HEK293 (cell line): ENCODE measurements around the gene C1orf216.

Experiments
- CTCF ChIA-PET: fragments of 350-600 bp; formaldehyde crosslinking; extraction: SDS; loops from one replicate; lab custom pipeline; 2021; ENCODE audit warnings: antibody characterized with exemption; lab: Yijun Ruan, JAX
- POLR2A ChIA-PET: fragments of 300-600 bp; formaldehyde crosslinking; extraction: SDS; loops from one replicate; lab custom pipeline; 2020; ENCODE audit warnings: antibody characterized with exemption, inconsistent platforms; lab: Yijun Ruan, JAX
- H3K27ac ChIP-seq: fragments of 200-500 bp; sonication (Bioruptor generic); 2 replicates; pipeline ENCODE4 v1.5.1; 2014; ENCODE audit warnings: low read depth, low read length, control low read depth, inconsistent platforms; ENCODE audit errors: extremely low read depth
- H3K36me3 ChIP-seq, 2 experiments: fragments of 200-500 bp in 1 of 2; sonication (Bioruptor generic) in 1 of 2; 1 replicate in 1 of 2; 2 replicates in 1 of 2; pipeline ENCODE4 v1.5.1; 2014 to 2017; ENCODE audit warnings: inconsistent platforms in 2 of 2, low read length in 2 of 2; ENCODE audit not compliant: control insufficient read depth in 2 of 2, insufficient read depth in 1 of 2
- H3K4me1 ChIP-seq: fragments of 200-500 bp; sonication (Bioruptor generic); 2 replicates; pipeline ENCODE4 v1.5.1; 2014; ENCODE audit warnings: mild to moderate bottlenecking, low read length, inconsistent platforms; ENCODE audit not compliant: control insufficient read depth, insufficient read depth
- H3K4me3 ChIP-seq: 2 replicates; pipeline ENCODE4 v1.5.1; 2011; ENCODE audit warnings: low read depth, mild to moderate bottlenecking, control low read depth, low read length, moderate library complexity
- H3K9me3 ChIP-seq: fragments of 200-500 bp; sonication (Bioruptor generic); 2 replicates; pipeline ENCODE4 v1.5.1; 2014; ENCODE audit warnings: low read depth, low read length, inconsistent platforms; ENCODE audit not compliant: control insufficient read depth, insufficient read depth
- GFI1B ChIP-seq: fragments of 450-650 bp; formaldehyde crosslinking; IDR thresholded peaks from 2 replicates; pipeline ENCODE4 v1.5.1; 2016; ENCODE audit warnings: missing biosample characterization, missing genetic modification characterization
- HIC1 ChIP-seq: fragments of 450-650 bp; formaldehyde crosslinking; IDR thresholded peaks from 2 replicates; pipeline ENCODE4 v1.5.1; 2016; ENCODE audit warnings: missing biosample characterization, missing genetic modification characterization
- KLF8 ChIP-seq: fragments of 450-650 bp; formaldehyde crosslinking; IDR thresholded peaks from 2 replicates; pipeline ENCODE4 v1.5.1; 2016; ENCODE audit warnings: missing biosample characterization, missing genetic modification characterization
- YY1 ChIP-seq: fragments of 450-650 bp; formaldehyde crosslinking; IDR thresholded peaks from 2 replicates; pipeline ENCODE4 v1.5.1; 2018; ENCODE audit warnings: missing biosample characterization, missing genetic modification characterization
- ZBTB20 ChIP-seq: fragments of 450-650 bp; formaldehyde crosslinking; IDR thresholded peaks from 2 replicates; pipeline ENCODE4 v1.5.1; 2016; ENCODE audit warnings: missing biosample characterization, missing genetic modification characterization
- ZBTB7A ChIP-seq: fragments of 450-650 bp; formaldehyde crosslinking; IDR thresholded peaks from 2 replicates; pipeline ENCODE4 v1.5.1; 2016; ENCODE audit warnings: low read depth, missing biosample characterization, missing genetic modification characterization
- ZFP37 ChIP-seq: fragments of 450-650 bp; formaldehyde crosslinking; IDR thresholded peaks from 2 replicates; pipeline ENCODE4 v1.5.1; 2016; ENCODE audit warnings: missing biosample characterization, missing genetic modification characterization
- ZFP69B ChIP-seq: fragments of 450-650 bp; formaldehyde crosslinking; IDR thresholded peaks from 2 replicates; pipeline ENCODE4 v1.5.1; 2016; ENCODE audit warnings: missing biosample characterization, missing genetic modification characterization
- ZNF19 ChIP-seq: fragments of 450-650 bp; formaldehyde crosslinking; IDR thresholded peaks from 2 replicates; pipeline ENCODE4; 2016; ENCODE audit warnings: missing biosample characterization, missing genetic modification characterization, low read depth
- ZNF324 ChIP-seq: fragments of 450-650 bp; formaldehyde crosslinking; IDR thresholded peaks from 2 replicates; pipeline ENCODE4 v1.5.1; 2016; ENCODE audit warnings: missing biosample characterization, missing genetic modification characterization
- ZNF341 ChIP-seq: fragments of 450-650 bp; formaldehyde crosslinking; IDR thresholded peaks from 2 replicates; pipeline ENCODE4; 2016; ENCODE audit warnings: low read depth, missing biosample characterization, missing genetic modification characterization
- ZNF354C ChIP-seq: fragments of 450-650 bp; formaldehyde crosslinking; IDR thresholded peaks from 2 replicates; pipeline ENCODE4 v1.5.1; 2016; ENCODE audit warnings: missing biosample characterization, missing genetic modification characterization, low read depth, borderline replicate concordance
- ZNF398 ChIP-seq: fragments of 450-650 bp; formaldehyde crosslinking; IDR thresholded peaks from 2 replicates; pipeline ENCODE4 v1.5.1; 2017; ENCODE audit warnings: missing biosample characterization, missing genetic modification characterization
- ZNF48 ChIP-seq: fragments of 450-650 bp; formaldehyde crosslinking; IDR thresholded peaks from 2 replicates; pipeline ENCODE4 v1.5.1; 2016; ENCODE audit warnings: missing biosample characterization, missing genetic modification characterization
- ZNF571 ChIP-seq: fragments of 450-650 bp; formaldehyde crosslinking; IDR thresholded peaks from 2 replicates; pipeline ENCODE4 v1.5.0; 2017; ENCODE audit warnings: missing biosample characterization, missing genetic modification characterization
- ZNF830 ChIP-seq: fragments of 450-650 bp; IDR thresholded peaks from 2 replicates; pipeline ENCODE4 v1.5.0; 2018; ENCODE audit warnings: missing biosample characterization, missing genetic modification characterization, low read depth, mild to moderate bottlenecking, moderate library complexity
- TF ChIP-seq, protein P1 (sequence below): fragments of 450-650 bp; formaldehyde crosslinking; IDR thresholded peaks from 2 replicates; pipeline ENCODE4 v1.5.1; 2016; ENCODE audit warnings: missing biosample characterization, missing genetic modification characterization, borderline replicate concordance
- TF ChIP-seq, protein P2 (sequence below): fragments of 450-650 bp; formaldehyde crosslinking; IDR thresholded peaks from 2 replicates; pipeline ENCODE4 v1.5.1; 2016; ENCODE audit warnings: missing biosample characterization, missing genetic modification characterization
- TF ChIP-seq, protein P3 (sequence below): fragments of 450-650 bp; formaldehyde crosslinking; IDR thresholded peaks from 2 replicates; pipeline ENCODE4 v1.5.1; 2017; ENCODE audit warnings: missing biosample characterization, missing genetic modification characterization
- TF ChIP-seq, protein P4 (sequence below): sonication (generic); formaldehyde crosslinking; IDR thresholded peaks from 2 replicates; pipeline ENCODE4 v1.8.1; 2022; ENCODE audit warnings: mild to moderate bottlenecking, moderate library complexity, missing genetic modification reagents
- TF ChIP-seq, protein P5 (sequence below): fragments of 450-650 bp; formaldehyde crosslinking; IDR thresholded peaks from 2 replicates; pipeline ENCODE4 v1.5.1; 2016; ENCODE audit warnings: missing biosample characterization, missing genetic modification characterization

C1orf216 gene

GRCh38 chr1:35675773-35676172 lies 42.9 kb downstream of the C1orf216 start (continued):
- TF ChIP-seq, protein P1, sequence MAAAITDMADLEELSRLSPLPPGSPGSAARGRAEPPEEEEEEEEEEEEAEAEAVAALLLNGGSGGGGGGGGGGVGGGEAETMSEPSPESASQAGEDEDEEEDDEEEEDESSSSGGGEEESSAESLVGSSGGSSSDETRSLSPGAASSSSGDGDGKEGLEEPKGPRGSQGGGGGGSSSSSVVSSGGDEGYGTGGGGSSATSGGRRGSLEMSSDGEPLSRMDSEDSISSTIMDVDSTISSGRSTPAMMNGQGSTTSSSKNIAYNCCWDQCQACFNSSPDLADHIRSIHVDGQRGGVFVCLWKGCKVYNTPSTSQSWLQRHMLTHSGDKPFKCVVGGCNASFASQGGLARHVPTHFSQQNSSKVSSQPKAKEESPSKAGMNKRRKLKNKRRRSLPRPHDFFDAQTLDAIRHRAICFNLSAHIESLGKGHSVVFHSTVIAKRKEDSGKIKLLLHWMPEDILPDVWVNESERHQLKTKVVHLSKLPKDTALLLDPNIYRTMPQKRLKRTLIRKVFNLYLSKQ (tag by site-specific recombination) = no peak
- TF ChIP-seq, protein P2, sequence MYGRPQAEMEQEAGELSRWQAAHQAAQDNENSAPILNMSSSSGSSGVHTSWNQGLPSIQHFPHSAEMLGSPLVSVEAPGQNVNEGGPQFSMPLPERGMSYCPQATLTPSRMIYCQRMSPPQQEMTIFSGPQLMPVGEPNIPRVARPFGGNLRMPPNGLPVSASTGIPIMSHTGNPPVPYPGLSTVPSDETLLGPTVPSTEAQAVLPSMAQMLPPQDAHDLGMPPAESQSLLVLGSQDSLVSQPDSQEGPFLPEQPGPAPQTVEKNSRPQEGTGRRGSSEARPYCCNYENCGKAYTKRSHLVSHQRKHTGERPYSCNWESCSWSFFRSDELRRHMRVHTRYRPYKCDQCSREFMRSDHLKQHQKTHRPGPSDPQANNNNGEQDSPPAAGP (tag by site-specific recombination) = no peak
- TF ChIP-seq ZNF48 (tag by site-specific recombination) (no peak), ZNF19 (tag by site-specific recombination) (no peak), ZNF324 (tag by site-specific recombination) (no peak)

DNA sequence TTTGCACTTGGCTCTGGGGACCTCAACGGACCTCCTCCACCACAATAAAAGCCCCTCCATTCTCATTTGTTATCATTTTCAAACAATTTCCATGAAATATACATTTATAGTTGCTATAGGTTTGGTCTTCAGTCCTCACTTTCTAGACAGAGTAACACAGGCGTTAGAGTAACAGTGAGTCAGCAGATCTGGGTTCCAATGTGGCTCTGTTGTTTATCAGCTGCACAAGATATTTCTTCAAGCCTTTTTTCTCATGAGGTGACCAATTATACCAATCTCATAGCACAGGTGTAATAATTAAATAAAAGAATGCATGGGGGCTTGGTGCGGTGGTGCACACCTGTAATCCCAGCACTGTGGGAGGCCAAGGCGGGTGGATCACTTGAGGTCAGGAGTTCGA lies 44.6 kb downstream of the C1orf216 start:
- Histone ChIP-seq H3K4me1 (no peaks in the 10 kb centered on the region), H3K9me3 (no peaks in the 10 kb centered on the region), H3K36me3 (no peaks in the 10 kb centered on the region), H3K27ac (no peak overlapping the region), H3K4me3 (no peak overlapping the region)
- ChIA-PET CTCF (no interaction called here), POLR2A (no interaction called here)
- TF ChIP-seq ZNF341 (tag by site-specific recombination) (no peak), ZBTB20 (tag by site-specific recombination) (no peak), KLF8 (tag by site-specific recombination) (no peak), HIC1 (tag by site-specific recombination) (no peak), ZFP37 (tag by site-specific recombination) (no peak), ZNF354C (no peak), ZFP69B (tag by site-specific recombination) (no peak), ZBTB7A (no peak), YY1 (tag by site-specific recombination) (no peak), ZNF571 (tag by site-specific recombination) (no peak), GFI1B (tag by site-specific recombination) (no peak), ZNF830 (tag by site-specific recombination) (no peak), ZNF398 (tag by site-specific recombination) (no peak)
- TF ChIP-seq, protein P3, sequence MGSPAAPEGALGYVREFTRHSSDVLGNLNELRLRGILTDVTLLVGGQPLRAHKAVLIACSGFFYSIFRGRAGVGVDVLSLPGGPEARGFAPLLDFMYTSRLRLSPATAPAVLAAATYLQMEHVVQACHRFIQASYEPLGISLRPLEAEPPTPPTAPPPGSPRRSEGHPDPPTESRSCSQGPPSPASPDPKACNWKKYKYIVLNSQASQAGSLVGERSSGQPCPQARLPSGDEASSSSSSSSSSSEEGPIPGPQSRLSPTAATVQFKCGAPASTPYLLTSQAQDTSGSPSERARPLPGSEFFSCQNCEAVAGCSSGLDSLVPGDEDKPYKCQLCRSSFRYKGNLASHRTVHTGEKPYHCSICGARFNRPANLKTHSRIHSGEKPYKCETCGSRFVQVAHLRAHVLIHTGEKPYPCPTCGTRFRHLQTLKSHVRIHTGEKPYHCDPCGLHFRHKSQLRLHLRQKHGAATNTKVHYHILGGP (tag by site-specific recombination) = no peak
- TF ChIP-seq, protein P4, sequence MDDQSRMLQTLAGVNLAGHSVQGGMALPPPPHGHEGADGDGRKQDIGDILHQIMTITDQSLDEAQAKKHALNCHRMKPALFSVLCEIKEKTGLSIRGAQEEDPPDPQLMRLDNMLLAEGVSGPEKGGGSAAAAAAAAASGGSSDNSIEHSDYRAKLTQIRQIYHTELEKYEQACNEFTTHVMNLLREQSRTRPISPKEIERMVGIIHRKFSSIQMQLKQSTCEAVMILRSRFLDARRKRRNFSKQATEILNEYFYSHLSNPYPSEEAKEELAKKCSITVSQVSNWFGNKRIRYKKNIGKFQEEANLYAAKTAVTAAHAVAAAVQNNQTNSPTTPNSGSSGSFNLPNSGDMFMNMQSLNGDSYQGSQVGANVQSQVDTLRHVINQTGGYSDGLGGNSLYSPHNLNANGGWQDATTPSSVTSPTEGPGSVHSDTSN (CRISPR knock-in tag) = no peak
- TF ChIP-seq, protein P5, sequence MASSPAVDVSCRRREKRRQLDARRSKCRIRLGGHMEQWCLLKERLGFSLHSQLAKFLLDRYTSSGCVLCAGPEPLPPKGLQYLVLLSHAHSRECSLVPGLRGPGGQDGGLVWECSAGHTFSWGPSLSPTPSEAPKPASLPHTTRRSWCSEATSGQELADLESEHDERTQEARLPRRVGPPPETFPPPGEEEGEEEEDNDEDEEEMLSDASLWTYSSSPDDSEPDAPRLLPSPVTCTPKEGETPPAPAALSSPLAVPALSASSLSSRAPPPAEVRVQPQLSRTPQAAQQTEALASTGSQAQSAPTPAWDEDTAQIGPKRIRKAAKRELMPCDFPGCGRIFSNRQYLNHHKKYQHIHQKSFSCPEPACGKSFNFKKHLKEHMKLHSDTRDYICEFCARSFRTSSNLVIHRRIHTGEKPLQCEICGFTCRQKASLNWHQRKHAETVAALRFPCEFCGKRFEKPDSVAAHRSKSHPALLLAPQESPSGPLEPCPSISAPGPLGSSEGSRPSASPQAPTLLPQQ = no peak
- TF ChIP-seq, all 188 proteins: peak for 0
